OCI-LY7 (cell line): ENCODE data around the gene COL25A1. TPM values are rescaled to one million over a fixed set of nuclear protein-coding genes. Genes with fewer than 3 reads are reported as not detected.

Experiments
- BruUV-seq: library from RNA; stranded (reverse); fragments of 400-500 nt; replicated peaks from 2 replicates; lab custom pipeline; 2021; lab: Mats Ljungman, UMichigan
- CTCF ChIA-PET: fragments of 300-600 bp; sonication (Branson Sonifier 250); formaldehyde crosslinking; loops from one replicate; lab custom pipeline; 2022; ENCODE audit warnings: antibody characterized with exemption; ENCODE audit not compliant: unreplicated experiment; lab: Charles Lee
- POLR2A ChIA-PET: fragments of 300-600 bp; sonication (Branson Sonifier 250); formaldehyde crosslinking; loops from one replicate; lab custom pipeline; 2022; ENCODE audit warnings: antibody characterized with exemption; lab: Charles Lee
- DNase-seq: peaks from one replicate; pipeline ENCODE4 v3.0.0-alpha.2; 2015; ENCODE audit warnings: low spot score
- H2AFZ ChIP-seq: fragments of 200-600 bp; sonication (generic), shearing (Covaris generic); 2 replicates; pipeline ENCODE4 v1.6.1; 2014; ENCODE audit warnings: mild to moderate bottlenecking, antibody characterized with exemption, low read length, moderate library complexity
- H3K27ac ChIP-seq: fragments of 200-600 bp; sonication (generic); 2 replicates; pipeline ENCODE4 v1.5.1; 2014; ENCODE audit warnings: mixed run types, low read depth, mild to moderate bottlenecking, moderate library complexity, low read length, inconsistent platforms; ENCODE audit not compliant: poor library complexity, severe bottlenecking
- H3K36me3 ChIP-seq: fragments of 200-600 bp; sonication (generic); 2 replicates; pipeline ENCODE4 v1.6.1; 2014; ENCODE audit warnings: mild to moderate bottlenecking, antibody characterized with exemption, low read length, moderate library complexity, mixed read lengths; ENCODE audit not compliant: insufficient read depth
- H3K4me1 ChIP-seq: fragments of 200-600 bp; sonication (generic); 2 replicates; pipeline ENCODE4 v1.5.1; 2014; ENCODE audit warnings: mild to moderate bottlenecking, low read length; ENCODE audit not compliant: insufficient read depth, poor library complexity, severe bottlenecking
- H3K4me2 ChIP-seq: fragments of 200-600 bp; sonication (generic); 2 replicates; pipeline ENCODE4 v1.6.1; 2014; ENCODE audit warnings: mild to moderate bottlenecking, low read length
- H3K4me3 ChIP-seq: fragments of 200-600 bp; sonication (generic); 2 replicates; pipeline ENCODE4 v1.5.1; 2014; ENCODE audit warnings: mild to moderate bottlenecking, low read depth, low read length; ENCODE audit not compliant: poor library complexity, severe bottlenecking
- H3K79me2 ChIP-seq: fragments of 200-600 bp; sonication (generic); 2 replicates; pipeline ENCODE4 v1.6.1; 2016; ENCODE audit warnings: low read depth, mild to moderate bottlenecking, low read length, moderate library complexity, mixed read lengths; ENCODE audit not compliant: insufficient read depth
- H3K9me2 ChIP-seq: fragments of 200-600 bp; sonication (generic); 2 replicates; pipeline ENCODE4 v1.6.1; 2016; ENCODE audit warnings: mild to moderate bottlenecking, low read length, mixed read lengths; ENCODE audit not compliant: insufficient read depth
- H3K9me3 ChIP-seq: fragments of 200-600 bp; sonication (generic); 2 replicates; pipeline ENCODE4 v1.6.1; 2014; ENCODE audit warnings: mild to moderate bottlenecking, mixed run types, low read length, mixed read lengths
- H4K20me1 ChIP-seq: fragments of 200-600 bp; sonication (generic); 2 replicates; pipeline ENCODE4 v1.6.1; 2014; ENCODE audit warnings: mild to moderate bottlenecking, antibody characterized with exemption, low read length, moderate library complexity, mixed read lengths; ENCODE audit not compliant: insufficient read depth
- CTCF ChIP-seq: fragments of 200-600 bp; sonication (generic); conservative IDR thresholded peaks from 2 replicates; pipeline ENCODE4 v1.5.1; 2014; ENCODE audit warnings: mild to moderate bottlenecking, antibody characterized with exemption, low read length, moderate library complexity, mixed read lengths
- EZH2phosphoT487 ChIP-seq: fragments of 200-600 bp; sonication (generic); IDR thresholded peaks from 2 replicates; pipeline ENCODE4 v1.6.1; 2018; ENCODE audit warnings: low read depth, borderline replicate concordance, mild to moderate bottlenecking, mixed run types, antibody characterized with exemption, low read length, moderate library complexity, mixed read lengths
- intact Hi-C: fragments of 100-400 bp; cut with micrococcal nuclease; formaldehyde crosslinking; loops from one replicate; pipeline ENCODE4 v1.10.0; 2022; ENCODE audit not compliant: unreplicated experiment
- total RNA-seq, 2 experiments: library from RNA; depleted of rRNA in 1 of 2; stranded (reverse); fragments of >200 nt in 1 of 2; shearing (Covaris generic) in 1 of 2; gene quantifications; 2 replicates each; pipeline ENCODE4 v1.2.3, GENCODE V29; 2014 to 2022

Gene COL25A1
- total RNA-seq, 2 experiments from 2014 or later, result not detected

- H3K27ac ChIP-seq, result no peak overlapping the region
- POLR2A ChIA-PET, result interaction anchor here (1.1 kb wide), 1 partner anchor 24 kb away, joined by 3 read pairs; no protein-coding TSS in a partner anchor
These were observed 63.7 kb downstream of the COL25A1 start for GRCh38 chr4:109238746-109239145.

GRCh38 chr4:109235683-109236082 lies 66.8 kb downstream of the COL25A1 start:
- ChIA-PET POLR2A (no interaction called here), CTCF (no interaction called here)
- intact Hi-C loops, result no loop called here
- Histone ChIP-seq H3K79me2 (no peaks in the 10 kb centered on the region), H3K9me3 (no peaks in the 10 kb centered on the region), H3K4me2 (no peak overlapping the region), H4K20me1 (no peaks in the 10 kb centered on the region), H3K4me1 (no peaks in the 10 kb centered on the region), H2AFZ (no peak overlapping the region), H3K27ac (no peak overlapping the region), H3K36me3 (no peaks in the 10 kb centered on the region), H3K4me3 (no peak overlapping the region), H3K9me2 (no peaks in the 10 kb centered on the region)
- no peak for DNase-seq
- no TSS peak for BruUV-seq
- TF ChIP-seq CTCF, result no peak
- TF ChIP-seq EZH2phosphoT487, result no peak

More at GRCh38 chr4:109238746-109239145, 63.7 kb downstream of the COL25A1 start:
- intact Hi-C loops, result no loop called here
- no TSS peak for BruUV-seq
- TF ChIP-seq EZH2phosphoT487 (no peak), CTCF (no peak)
- DNase-seq, result no peak
- CTCF ChIA-PET, result no interaction called here
- Histone ChIP-seq H3K79me2 (no peaks in the 10 kb centered on the region), H3K9me2 (no peaks in the 10 kb centered on the region), H3K4me3 (no peak overlapping the region), H3K36me3 (no peaks in the 10 kb centered on the region), H3K4me1 (no peaks in the 10 kb centered on the region), H3K9me3 (no peaks in the 10 kb centered on the region), H3K4me2 (no peak overlapping the region), H2AFZ (no peak overlapping the region), H4K20me1 (no peaks in the 10 kb centered on the region)

GRCh38 chr4:109234596-109234995 lies 67.9 kb downstream of the COL25A1 start:
- no peaks in the 10 kb centered on the region for H3K9me2 ChIP-seq
- H3K4me3 ChIP-seq, result no peak overlapping the region
- H3K27ac ChIP-seq, result no peak overlapping the region
- no peaks in the 10 kb centered on the region for H3K9me3 ChIP-seq
- intact Hi-C loops, result no loop called here
- BruUV-seq, result no TSS peak
- H4K20me1 ChIP-seq, result no peaks in the 10 kb centered on the region
- ChIA-PET CTCF (no interaction called here), POLR2A (interaction anchor here (0.7 to 1.0 kb wide), 2 partner anchors 19 to 78 kb away, joined by 3 read pairs; no protein-coding TSS in a partner anchor)
- H2AFZ ChIP-seq, result no peak overlapping the region
- TF ChIP-seq EZH2phosphoT487, result no peak
- no peak for TF ChIP-seq CTCF
- no peak for DNase-seq
- no peaks in the 10 kb centered on the region for H3K36me3 ChIP-seq
- H3K79me2 ChIP-seq, result no peaks in the 10 kb centered on the region
- no peak overlapping the region for H3K4me2 ChIP-seq
- no peaks in the 10 kb centered on the region for H3K4me1 ChIP-seq
